Measurements from ENCODE around the gene MAD1L1. TPM values are rescaled to one million over a fixed set of nuclear protein-coding genes. Genes with fewer than 3 reads are reported as not detected.

Gene MAD1L1
- polyA plus RNA-seq, 4 donors, result 23.4 to 29.0 (median 25.7) TPM

GRCh38 chr7:1951159-1951536, 281.6 kb downstream of the MAD1L1 start:
- DNase-seq (ENCODE audit: low read depth in 4 of 4, low spot score in 2 of 4), result no peak

GRCh38 chr7:1950452-1951158, 282.1 kb downstream of the MAD1L1 start:
- no peak for DNase-seq (ENCODE audit: low read depth in 4 of 4, low spot score in 2 of 4)

GRCh38 chr7:1950066-1950451, 282.7 kb downstream of the MAD1L1 start:
- no peak for DNase-seq (ENCODE audit: low read depth in 4 of 4, low spot score in 2 of 4)

- no peak for DNase-seq (ENCODE audit: low read depth in 4 of 4, low spot score in 2 of 4)
These were observed 283.1 kb downstream of the MAD1L1 start for GRCh38 chr7:1949681-1950055.

GRCh38 chr7:1948887-1949680, 283.7 kb downstream of the MAD1L1 start:
- no peak for DNase-seq (ENCODE audit: low read depth in 4 of 4, low spot score in 2 of 4)

GRCh38 chr7:1948301-1948796, 284.4 kb downstream of the MAD1L1 start:
- DNase-seq (ENCODE audit: low read depth in 4 of 4, low spot score in 2 of 4), result no peak

- no peak for DNase-seq (ENCODE audit: low read depth in 4 of 4, low spot score in 2 of 4)
These were observed 285.0 kb downstream of the MAD1L1 start for GRCh38 chr7:1947586-1948217.

- no peak for DNase-seq (ENCODE audit: low read depth in 4 of 4, low spot score in 2 of 4)
These were observed 285.8 kb downstream of the MAD1L1 start for GRCh38 chr7:1946773-1947450.

- DNase-seq (ENCODE audit: low read depth in 4 of 4, low spot score in 2 of 4), result no peak
These were observed 286.5 kb downstream of the MAD1L1 start for GRCh38 chr7:1946025-1946772.

GRCh38 chr7:1945558-1945957, 287.2 kb downstream of the MAD1L1 start:
- DNase-seq (ENCODE audit: low read depth in 4 of 4, low spot score in 2 of 4), result no peak

- no peak for DNase-seq (ENCODE audit: low read depth in 4 of 4, low spot score in 2 of 4)
These were observed 288.0 kb downstream of the MAD1L1 start for GRCh38 chr7:1944619-1945210.

- no peak for DNase-seq (ENCODE audit: low read depth in 4 of 4, low spot score in 2 of 4)
These were observed 288.7 kb downstream of the MAD1L1 start for GRCh38 chr7:1943933-1944618.

GRCh38 chr7:1943326-1943725, 289.4 kb downstream of the MAD1L1 start:
- no peak for DNase-seq (ENCODE audit: low read depth in 4 of 4, low spot score in 2 of 4)

- no peak for DNase-seq (ENCODE audit: low read depth in 4 of 4, low spot score in 2 of 4)
These were observed 289.8 kb downstream of the MAD1L1 start for GRCh38 chr7:1942941-1943289.

GRCh38 chr7:1942243-1942940, 290.4 kb downstream of the MAD1L1 start:
- no peak for DNase-seq (ENCODE audit: low read depth in 4 of 4, low spot score in 2 of 4)

GRCh38 chr7:1941464-1942242, 291.1 kb downstream of the MAD1L1 start:
- DNase-seq (ENCODE audit: low read depth in 4 of 4, low spot score in 2 of 4), result no peak

- no peak for DNase-seq (ENCODE audit: low read depth in 4 of 4, low spot score in 2 of 4)
These were observed 291.9 kb downstream of the MAD1L1 start for GRCh38 chr7:1940863-1941262.

- DNase-seq (ENCODE audit: low read depth in 4 of 4, low spot score in 2 of 4), result no peak
These were observed 292.4 kb downstream of the MAD1L1 start for GRCh38 chr7:1940402-1940786.

Measured in left renal cortex interstitium (tissue), 4 donors.